ENCODE measurements around the gene CCDC169. TPM values are rescaled to one million over a fixed set of nuclear protein-coding genes. Genes with fewer than 3 reads are reported as not detected.
"Not testable (repeated sequence)": the region's sequence is repeated elsewhere in the genome, so short reads cannot be mapped to it uniquely, and the experiment has no call there.

Gene CCDC169
- total and polyA plus RNA-seq, 4 donors, result 3.4 to 5.4 (median 4.7) TPM

DNA sequence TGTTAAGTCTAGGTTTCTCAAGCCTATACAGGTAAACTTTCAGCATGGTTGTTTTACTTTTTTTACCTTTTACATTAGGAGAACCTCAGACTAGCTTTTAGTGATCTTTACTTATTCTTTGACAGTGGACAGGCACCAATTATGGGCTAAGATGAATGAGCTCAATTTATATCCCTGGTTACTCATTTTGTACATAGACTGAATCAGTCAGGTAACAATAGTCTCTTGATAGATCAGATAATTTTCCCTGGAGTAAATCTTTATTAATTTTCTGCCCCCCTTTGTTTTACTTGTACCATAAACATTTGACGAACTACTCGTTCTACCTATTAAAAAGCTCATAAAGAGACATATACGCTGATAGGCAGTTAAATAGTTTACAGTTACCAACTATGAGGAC lies 25.8 kb upstream of the CCDC169 start:
- no peak for DNase-seq (ENCODE audit: low read depth in 4 of 6, low spot score in 6 of 6)
- WGBS (ENCODE audit: insufficient coverage), result no CpG with 5 or more reads among the region's 3 CpGs
- Histone ChIP-seq H3K27ac (ENCODE audit: low read depth, low read length) (no peak overlapping the region), H3K4me3 (ENCODE audit: low read depth, low read length) (no peak overlapping the region), H3K36me3 (ENCODE audit: control insufficient read depth, insufficient read depth, low read length) (peaks cover 8% of the 10 kb centered on the region), H3K9me3 (ENCODE audit: control insufficient read depth, insufficient read depth, low read length) (no peaks in the 10 kb centered on the region), H3K27me3 (ENCODE audit: control insufficient read depth, insufficient read depth, low read length) (no peaks in the 10 kb centered on the region), H3K4me1 (ENCODE audit: control insufficient read depth, insufficient read depth, low read length) (no peaks in the 10 kb centered on the region)

- H3K4me3 ChIP-seq (ENCODE audit: low read depth, low read length); H3K27ac ChIP-seq (ENCODE audit: low read depth, low read length); H3K36me3 ChIP-seq (ENCODE audit: control insufficient read depth, insufficient read depth, low read length); DNase-seq (ENCODE audit: low read depth in 4 of 6, low spot score in 6 of 6); H3K9me3 ChIP-seq (ENCODE audit: control insufficient read depth, insufficient read depth, low read length); H3K27me3 ChIP-seq (ENCODE audit: control insufficient read depth, insufficient read depth, low read length); H3K4me1 ChIP-seq (ENCODE audit: control insufficient read depth, insufficient read depth, low read length): not testable (repeated sequence)
- WGBS (ENCODE audit: insufficient coverage), result 81% methylated on average over 5 of the region's 6 CpGs
These were observed 22.2 kb upstream of the CCDC169 start for GRCh38 chr13:36319793-36320192.

GRCh38 chr13:36313047-36313969 lies 15.7 kb upstream of the CCDC169 start:
- no peak for DNase-seq (ENCODE audit: low read depth in 4 of 6, low spot score in 6 of 6)
- Histone ChIP-seq H3K27me3 (ENCODE audit: control insufficient read depth, insufficient read depth, low read length) (no peaks in the 10 kb centered on the region), H3K9me3 (ENCODE audit: control insufficient read depth, insufficient read depth, low read length) (no peaks in the 10 kb centered on the region), H3K4me1 (ENCODE audit: control insufficient read depth, insufficient read depth, low read length) (no peaks in the 10 kb centered on the region), H3K4me3 (ENCODE audit: low read depth, low read length) (no peak overlapping the region), H3K27ac (ENCODE audit: low read depth, low read length) (no peak overlapping the region), H3K36me3 (ENCODE audit: control insufficient read depth, insufficient read depth, low read length) (peaks cover 4% of the 10 kb centered on the region)
- WGBS (ENCODE audit: insufficient coverage), result no CpG with 5 or more reads among the region's 3 CpGs

- Histone ChIP-seq H3K27ac (ENCODE audit: low read depth, low read length) (no peak overlapping the region), H3K36me3 (ENCODE audit: control insufficient read depth, insufficient read depth, low read length) (peaks cover 4% of the 10 kb centered on the region), H3K27me3 (ENCODE audit: control insufficient read depth, insufficient read depth, low read length) (no peaks in the 10 kb centered on the region), H3K4me1 (ENCODE audit: control insufficient read depth, insufficient read depth, low read length) (no peaks in the 10 kb centered on the region), H3K9me3 (ENCODE audit: control insufficient read depth, insufficient read depth, low read length) (no peaks in the 10 kb centered on the region), H3K4me3 (ENCODE audit: low read depth, low read length) (no peak overlapping the region)
- DNase-seq (ENCODE audit: low read depth in 4 of 6, low spot score in 6 of 6), result no peak
- 94% methylated on average over 3 of the region's 7 CpGs for WGBS (ENCODE audit: insufficient coverage)
These were observed 12.9 kb upstream of the CCDC169 start for GRCh38 chr13:36310417-36311108.

DNA sequence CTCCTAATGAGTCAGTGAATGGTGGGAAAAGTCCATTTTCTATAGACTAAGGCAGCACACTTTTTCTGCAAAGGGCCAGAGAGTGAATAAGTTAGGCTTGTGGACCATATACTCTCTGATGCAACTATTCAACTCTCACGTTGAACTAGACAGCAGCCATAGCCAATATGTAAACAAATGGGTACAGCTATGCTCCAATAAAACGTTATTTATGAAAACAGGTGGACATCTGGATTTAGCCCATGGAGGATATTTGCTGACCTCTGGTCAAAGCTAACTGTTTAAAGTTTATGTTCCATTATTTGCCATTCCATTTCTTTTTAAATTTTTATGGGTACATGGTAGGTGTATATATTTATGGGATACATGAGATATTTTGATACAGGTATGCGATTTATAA lies 4.7 kb upstream of the CCDC169 start:
- H3K27ac ChIP-seq (ENCODE audit: low read depth, low read length), result no peak overlapping the region
- H3K9me3 ChIP-seq (ENCODE audit: control insufficient read depth, insufficient read depth, low read length), result no peaks in the 10 kb centered on the region
- WGBS (ENCODE audit: insufficient coverage), result no CpG with 5 or more reads among the region's 3 CpGs
- peaks cover 11% of the 10 kb centered on the region for H3K4me1 ChIP-seq (ENCODE audit: control insufficient read depth, insufficient read depth, low read length)
- DNase-seq (ENCODE audit: low read depth in 4 of 6, low spot score in 6 of 6), result no peak
- no peaks in the 10 kb centered on the region for H3K36me3 ChIP-seq (ENCODE audit: control insufficient read depth, insufficient read depth, low read length)
- H3K4me3 ChIP-seq (ENCODE audit: low read depth, low read length), result no peak overlapping the region
- H3K27me3 ChIP-seq (ENCODE audit: control insufficient read depth, insufficient read depth, low read length), result peaks cover 9% of the 10 kb centered on the region

DNA sequence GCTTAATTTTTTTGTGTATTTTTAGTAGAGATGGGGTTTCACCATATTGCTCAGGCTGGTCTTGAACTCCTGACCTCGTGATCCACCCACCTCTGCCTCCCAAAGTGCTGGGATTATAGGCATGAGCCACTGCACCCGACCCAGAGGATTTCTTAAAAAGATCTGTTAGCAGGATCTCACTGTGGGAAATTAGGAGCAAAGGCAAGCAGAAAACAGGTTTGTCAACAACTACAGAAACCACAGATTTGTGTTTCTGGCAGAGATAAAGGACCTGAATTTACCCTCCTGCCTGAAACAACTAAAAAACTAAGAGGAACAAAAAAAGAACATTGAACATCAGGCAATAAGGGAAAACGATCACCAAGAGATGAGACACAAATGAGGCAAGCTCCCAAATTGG lies 1.9 kb upstream of the CCDC169 start:
- DNase-seq (ENCODE audit: low read depth in 4 of 6, low spot score in 6 of 6); H3K9me3 ChIP-seq (ENCODE audit: control insufficient read depth, insufficient read depth, low read length); H3K27ac ChIP-seq (ENCODE audit: low read depth, low read length); H3K4me3 ChIP-seq (ENCODE audit: low read depth, low read length); H3K36me3 ChIP-seq (ENCODE audit: control insufficient read depth, insufficient read depth, low read length): not testable (repeated sequence)
- WGBS (ENCODE audit: insufficient coverage), result 27% methylated on average over 1 of the region's 3 CpGs
- peaks cover 13% of the 10 kb centered on the region for H3K4me1 ChIP-seq (ENCODE audit: control insufficient read depth, insufficient read depth, low read length)
- H3K27me3 ChIP-seq (ENCODE audit: control insufficient read depth, insufficient read depth, low read length), result peaks cover 12% of the 10 kb centered on the region

DNA sequence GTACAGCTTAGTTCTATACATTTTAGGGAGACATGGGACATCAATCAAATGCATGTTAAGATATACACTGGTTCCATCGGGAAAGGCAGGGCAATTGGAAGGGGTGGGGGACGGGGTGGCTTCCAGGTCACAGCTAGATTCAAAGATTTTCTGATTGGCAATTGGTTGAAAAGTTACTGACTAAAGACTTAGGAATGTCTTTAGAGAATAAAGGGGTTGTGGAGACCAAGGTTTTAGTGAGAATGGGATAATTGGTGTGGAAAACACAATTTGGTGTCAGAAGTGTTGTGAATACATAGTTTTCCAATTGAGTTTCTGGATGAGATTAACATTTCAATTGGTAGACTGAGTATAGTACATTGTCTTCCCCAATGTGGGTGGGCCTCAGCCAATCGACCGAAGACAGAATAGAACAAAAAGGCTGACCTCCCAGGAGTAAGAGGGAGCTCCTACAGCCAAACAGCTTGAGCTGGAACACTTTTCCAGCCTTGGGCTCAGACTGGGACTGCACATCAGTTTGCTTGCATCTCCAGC lies 988 bp upstream of the CCDC169 start:
- Histone ChIP-seq H3K27me3 (ENCODE audit: control insufficient read depth, insufficient read depth, low read length) (peaks cover 12% of the 10 kb centered on the region), H3K36me3 (ENCODE audit: control insufficient read depth, insufficient read depth, low read length) (no peaks in the 10 kb centered on the region), H3K4me1 (ENCODE audit: control insufficient read depth, insufficient read depth, low read length) (peaks cover 13% of the 10 kb centered on the region), H3K4me3 (ENCODE audit: low read depth, low read length) (peak overlapping the region; percentile 77), H3K27ac (ENCODE audit: low read depth, low read length) (no peak overlapping the region), H3K9me3 (ENCODE audit: control insufficient read depth, insufficient read depth, low read length) (no peaks in the 10 kb centered on the region)
- peak in 2 of 6 donors; percentile 18 to 37 for DNase-seq (ENCODE audit: low read depth in 4 of 6, low spot score in 6 of 6)
- 10% methylated on average over 4 of the region's 4 CpGs for WGBS (ENCODE audit: insufficient coverage)

GRCh38 chr13:36294096-36294495 lies 3.5 kb downstream of the CCDC169 start:
- DNase-seq (ENCODE audit: low read depth in 4 of 6, low spot score in 6 of 6), result no peak
- Histone ChIP-seq H3K27ac (ENCODE audit: low read depth, low read length) (no peak overlapping the region), H3K4me3 (ENCODE audit: low read depth, low read length) (no peak overlapping the region), H3K4me1 (ENCODE audit: control insufficient read depth, insufficient read depth, low read length) (peaks cover 13% of the 10 kb centered on the region), H3K27me3 (ENCODE audit: control insufficient read depth, insufficient read depth, low read length) (peaks cover 12% of the 10 kb centered on the region), H3K9me3 (ENCODE audit: control insufficient read depth, insufficient read depth, low read length) (peaks cover 1% of the 10 kb centered on the region), H3K36me3 (ENCODE audit: control insufficient read depth, insufficient read depth, low read length) (no peaks in the 10 kb centered on the region)
- WGBS (ENCODE audit: insufficient coverage), result 92% methylated on average over 2 of the region's 3 CpGs

DNA sequence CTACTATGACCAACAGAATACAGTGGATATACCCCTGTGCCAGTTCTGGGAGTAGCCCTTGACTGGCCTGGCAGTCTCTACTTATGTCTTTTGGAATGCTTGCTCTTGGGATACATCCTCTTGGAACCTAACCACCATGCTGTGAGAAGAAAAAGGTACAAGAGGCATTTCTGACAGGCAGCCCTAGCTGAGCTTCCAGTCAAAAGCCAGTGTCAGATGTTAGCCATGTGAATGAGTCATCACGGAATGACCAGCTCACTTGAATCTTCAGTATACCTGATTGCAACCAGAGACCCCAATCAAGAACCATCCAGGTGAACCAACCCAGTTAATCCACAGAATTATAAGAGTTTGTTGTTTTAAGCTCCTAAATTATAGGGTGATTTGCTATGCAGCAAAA lies 4.1 kb downstream of the CCDC169 start:
- H3K36me3 ChIP-seq (ENCODE audit: control insufficient read depth, insufficient read depth, low read length), result no peaks in the 10 kb centered on the region
- no peak overlapping the region for H3K4me3 ChIP-seq (ENCODE audit: low read depth, low read length)
- peaks cover 7% of the 10 kb centered on the region for H3K9me3 ChIP-seq (ENCODE audit: control insufficient read depth, insufficient read depth, low read length)
- H3K27ac ChIP-seq (ENCODE audit: low read depth, low read length), result no peak overlapping the region
- H3K27me3 ChIP-seq (ENCODE audit: control insufficient read depth, insufficient read depth, low read length), result peaks cover 12% of the 10 kb centered on the region
- no peak for DNase-seq (ENCODE audit: low read depth in 4 of 6, low spot score in 6 of 6)
- WGBS (ENCODE audit: insufficient coverage), result no CpG with 5 or more reads among the region's 1 CpG
- peaks cover 12% of the 10 kb centered on the region for H3K4me1 ChIP-seq (ENCODE audit: control insufficient read depth, insufficient read depth, low read length)
